HEK293T (cell line): ENCODE measurements around the gene ZNF662.

Experiments used
- FOXM1 ChIP-seq: fragments of 450-650 bp; IDR thresholded peaks from 2 replicates; pipeline ENCODE4 v1.6.1; 2017; ENCODE audit warnings: mild to moderate bottlenecking, borderline replicate concordance
- LEF1 ChIP-seq: fragments of 450-650 bp; IDR thresholded peaks from 2 replicates; pipeline ENCODE4 v1.6.1; 2017; ENCODE audit warnings: mild to moderate bottlenecking, borderline replicate concordance
- SP1 ChIP-seq: fragments of 450-650 bp; IDR thresholded peaks from 2 replicates; pipeline ENCODE4 v1.6.1; 2017

- no peak for TF ChIP-seq LEF1
- no peak for TF ChIP-seq FOXM1
- no peak for TF ChIP-seq SP1
Measured at GRCh38 chr3:42935472-42935871, 29.5 kb downstream of the ZNF662 start.
